ENCODE results near the gene CHADL.
"Not testable (repeated sequence)": the region's sequence is repeated elsewhere in the genome, so short reads cannot be mapped to it uniquely, and the experiment has no call there.

CHADL gene

DNA sequence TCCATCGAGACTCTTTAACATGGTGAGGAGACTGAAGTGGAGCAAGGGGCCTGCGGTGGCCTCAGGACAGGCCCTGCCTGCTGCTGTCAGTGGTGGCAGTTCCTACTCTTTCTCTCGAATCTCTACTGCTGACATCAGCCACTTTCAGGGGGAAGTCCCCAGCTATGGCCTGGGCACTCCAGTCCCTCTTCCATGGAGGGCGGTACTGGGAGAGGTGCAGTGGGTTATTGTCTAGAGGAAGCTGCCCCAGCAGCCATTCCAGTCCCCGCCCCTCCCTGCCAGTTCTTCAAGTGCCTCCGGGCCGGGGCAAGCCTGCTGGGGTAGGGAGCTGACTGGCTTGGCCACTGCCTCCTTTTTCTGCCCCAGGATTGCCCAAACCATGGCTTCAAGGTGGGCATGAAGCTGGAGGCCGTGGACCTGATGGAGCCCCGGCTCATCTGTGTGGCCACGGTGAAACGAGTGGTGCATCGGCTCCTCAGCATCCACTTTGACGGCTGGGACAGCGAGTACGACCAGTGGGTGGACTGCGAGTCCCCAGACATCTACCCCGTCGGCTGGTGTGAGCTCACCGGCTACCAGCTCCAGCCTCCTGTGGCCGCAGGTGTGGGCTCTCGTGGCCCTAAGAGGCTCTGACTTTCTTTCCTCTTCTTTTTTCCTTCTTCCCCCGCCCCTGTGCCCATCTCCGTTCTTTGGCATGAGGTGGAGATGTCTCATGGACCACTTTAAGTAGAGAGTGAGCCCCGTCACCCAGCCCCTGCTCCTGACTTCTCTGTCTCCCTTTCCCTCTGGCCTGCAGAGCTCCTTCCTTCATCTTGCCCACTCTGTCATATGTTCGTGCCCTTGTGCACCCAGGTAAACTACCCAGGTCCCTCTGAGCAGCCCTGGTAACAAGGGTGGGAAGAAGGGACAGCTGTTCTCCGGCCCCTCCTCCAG is 13.7 kb downstream of the CHADL start:
- no peak for FAIRE-seq

DNA sequence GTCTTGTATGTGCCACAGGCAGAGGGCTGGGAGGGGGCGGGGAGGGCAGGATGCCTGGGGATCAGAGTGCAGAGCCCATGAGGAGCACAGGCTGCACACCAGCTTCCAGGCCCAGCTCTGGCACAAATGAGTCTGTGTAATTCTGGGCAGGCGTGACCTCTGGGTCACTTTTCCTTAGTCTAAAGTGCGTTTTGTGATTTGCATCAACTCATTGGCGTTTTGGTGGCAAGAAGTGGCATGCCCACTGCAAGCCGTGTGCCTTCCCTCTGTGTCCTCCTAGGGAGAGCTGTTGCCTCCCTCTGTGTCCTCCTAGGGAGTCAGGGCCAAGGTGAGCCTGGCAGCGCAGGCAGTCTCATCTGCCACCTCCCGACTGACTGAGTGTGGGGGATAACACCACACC is 17.2 kb downstream of the CHADL start:
- no peak for FAIRE-seq

DNA sequence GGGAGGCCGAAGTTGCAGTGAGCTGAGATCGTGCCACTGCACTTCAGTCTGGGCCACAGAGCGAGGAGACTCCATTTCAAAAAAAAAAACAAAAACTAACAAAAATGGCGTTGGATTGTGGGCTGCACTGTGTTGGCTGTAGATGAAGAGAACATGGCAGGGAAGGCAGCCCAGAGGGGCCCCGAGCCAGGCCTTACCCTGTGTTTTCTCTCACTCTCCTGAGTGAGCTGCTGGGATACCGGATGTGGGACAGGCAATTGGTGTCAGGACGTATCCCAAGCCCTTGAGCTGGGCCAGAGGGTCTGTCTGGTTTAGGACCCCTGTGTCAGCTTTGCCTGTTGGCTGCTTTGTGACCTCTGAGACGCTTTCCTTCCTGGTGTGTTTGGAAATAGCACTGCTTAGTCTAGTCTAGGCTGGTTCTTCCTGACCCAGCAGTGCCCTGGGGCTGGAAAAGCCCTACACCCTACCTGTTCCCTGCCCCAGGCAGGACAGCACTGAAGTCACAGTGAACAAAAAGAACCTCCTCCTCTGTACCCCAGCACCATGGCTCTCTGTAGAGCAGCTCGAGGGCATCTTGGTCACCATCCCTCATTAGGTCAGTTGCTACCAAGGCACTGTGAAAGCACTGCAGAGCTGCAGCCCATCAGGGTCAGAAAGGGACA is 17.8 kb downstream of the CHADL start:
- no peak for FAIRE-seq

DNA sequence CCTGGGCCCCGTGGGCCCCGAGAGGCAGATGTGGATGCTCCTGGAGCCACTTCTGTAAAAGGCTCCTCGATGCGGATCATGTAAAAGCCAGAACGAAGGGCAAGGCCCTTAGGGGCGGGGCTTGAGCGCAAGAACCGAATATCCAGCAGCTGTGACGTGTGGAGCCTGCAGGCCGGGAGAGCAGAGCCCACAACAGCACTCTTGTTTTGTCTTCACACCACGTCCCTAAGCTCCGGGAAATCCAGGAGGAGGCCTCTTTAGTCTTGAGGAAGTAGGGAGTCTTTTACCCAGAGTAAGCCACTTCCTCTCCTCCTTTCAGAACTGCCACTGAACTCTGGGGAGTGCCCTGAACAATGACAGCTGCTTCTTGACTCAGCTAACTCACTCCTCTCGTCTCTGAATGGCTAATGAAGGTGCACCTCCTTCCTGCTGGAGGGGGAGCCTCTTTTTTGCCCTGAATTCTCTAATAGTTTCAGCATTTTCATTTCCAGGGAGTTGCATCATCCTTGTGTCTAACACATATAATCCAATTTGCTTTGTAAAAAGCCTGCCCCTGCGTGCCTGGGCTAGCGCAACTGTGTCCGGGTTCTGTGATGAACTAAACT is 23.1 kb downstream of the CHADL start:
- FAIRE-seq, result no peak

DNA sequence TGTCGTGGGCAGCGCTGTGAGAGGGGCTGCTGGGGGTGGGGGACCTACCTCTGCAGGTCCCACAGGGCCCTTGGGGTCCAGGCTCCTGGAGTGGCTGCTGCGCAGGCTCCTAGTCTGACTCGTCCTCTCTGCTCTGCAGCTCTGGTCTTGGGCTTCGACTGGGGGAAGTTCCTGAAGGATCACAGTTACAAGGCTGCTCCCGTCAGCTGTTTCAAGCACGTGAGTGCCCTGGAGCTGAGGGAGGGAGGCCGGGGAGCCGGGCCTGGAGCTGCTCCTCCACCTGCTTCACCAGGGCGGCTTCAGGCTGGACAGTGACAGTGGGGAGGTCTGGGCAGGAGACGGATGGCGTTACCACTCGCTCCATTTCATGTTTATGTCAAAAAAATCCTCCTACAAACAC is 23.7 kb downstream of the CHADL start:
- FAIRE-seq, result no peak

DNA sequence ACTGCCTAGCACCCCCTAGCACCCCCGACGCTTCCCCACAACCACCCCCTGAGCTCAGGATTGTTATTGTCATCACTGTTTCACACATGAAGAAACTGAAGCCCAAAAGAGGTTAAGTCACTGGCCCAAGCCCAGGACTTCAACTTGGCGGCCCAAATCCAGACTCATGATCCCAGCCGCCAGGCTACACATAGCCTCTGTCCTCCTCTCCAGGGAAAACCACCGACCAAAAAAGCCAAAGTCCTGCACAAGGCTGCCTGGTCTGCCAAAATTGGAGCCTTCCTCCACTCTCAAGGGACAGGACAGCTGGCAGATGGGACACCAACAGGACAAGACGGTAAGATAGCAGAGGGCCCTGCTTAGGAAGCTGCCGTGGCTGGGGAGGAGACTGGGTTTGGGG is 24.8 kb downstream of the CHADL start:
- FAIRE-seq, result no peak

DNA sequence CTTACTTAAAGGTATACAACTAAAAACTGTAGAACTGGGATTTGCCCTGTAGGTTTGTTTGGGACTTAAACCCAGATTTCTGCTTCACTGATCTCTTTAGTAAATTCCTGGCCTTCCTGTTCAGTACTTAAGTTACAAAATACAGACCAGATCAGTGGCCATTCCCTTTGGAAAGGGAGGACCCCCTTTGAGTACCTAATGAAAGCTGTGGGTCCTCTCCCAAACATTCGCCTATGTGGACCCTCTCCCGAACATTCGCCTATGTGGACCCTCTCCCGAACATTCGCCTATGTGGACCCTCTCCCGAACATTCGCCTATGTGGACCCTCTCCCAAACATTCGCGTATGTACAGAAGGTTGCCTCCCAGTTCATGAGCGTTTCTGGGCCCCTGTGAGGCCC is 25.3 kb downstream of the CHADL start:
- no peak for FAIRE-seq

DNA sequence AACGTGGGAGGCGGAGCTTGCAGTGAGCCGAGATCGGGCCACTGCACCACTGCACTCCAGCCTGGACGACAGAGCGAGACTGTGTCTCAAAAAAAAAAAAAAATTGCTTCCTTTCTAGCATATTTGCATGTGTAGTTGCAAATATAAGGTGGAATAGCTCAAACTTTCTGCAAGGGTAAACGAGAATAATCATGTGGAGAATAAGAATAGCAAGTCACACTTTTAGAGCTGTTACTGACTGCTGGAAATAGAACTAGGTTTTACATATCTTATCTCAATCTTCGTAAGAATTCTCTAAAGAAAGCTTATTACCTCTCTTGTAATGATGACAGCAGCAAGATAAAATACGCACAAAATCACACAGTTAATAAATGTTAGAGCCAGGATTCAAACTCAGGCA is 34.0 kb downstream of the CHADL start:
- no peak for FAIRE-seq

DNA sequence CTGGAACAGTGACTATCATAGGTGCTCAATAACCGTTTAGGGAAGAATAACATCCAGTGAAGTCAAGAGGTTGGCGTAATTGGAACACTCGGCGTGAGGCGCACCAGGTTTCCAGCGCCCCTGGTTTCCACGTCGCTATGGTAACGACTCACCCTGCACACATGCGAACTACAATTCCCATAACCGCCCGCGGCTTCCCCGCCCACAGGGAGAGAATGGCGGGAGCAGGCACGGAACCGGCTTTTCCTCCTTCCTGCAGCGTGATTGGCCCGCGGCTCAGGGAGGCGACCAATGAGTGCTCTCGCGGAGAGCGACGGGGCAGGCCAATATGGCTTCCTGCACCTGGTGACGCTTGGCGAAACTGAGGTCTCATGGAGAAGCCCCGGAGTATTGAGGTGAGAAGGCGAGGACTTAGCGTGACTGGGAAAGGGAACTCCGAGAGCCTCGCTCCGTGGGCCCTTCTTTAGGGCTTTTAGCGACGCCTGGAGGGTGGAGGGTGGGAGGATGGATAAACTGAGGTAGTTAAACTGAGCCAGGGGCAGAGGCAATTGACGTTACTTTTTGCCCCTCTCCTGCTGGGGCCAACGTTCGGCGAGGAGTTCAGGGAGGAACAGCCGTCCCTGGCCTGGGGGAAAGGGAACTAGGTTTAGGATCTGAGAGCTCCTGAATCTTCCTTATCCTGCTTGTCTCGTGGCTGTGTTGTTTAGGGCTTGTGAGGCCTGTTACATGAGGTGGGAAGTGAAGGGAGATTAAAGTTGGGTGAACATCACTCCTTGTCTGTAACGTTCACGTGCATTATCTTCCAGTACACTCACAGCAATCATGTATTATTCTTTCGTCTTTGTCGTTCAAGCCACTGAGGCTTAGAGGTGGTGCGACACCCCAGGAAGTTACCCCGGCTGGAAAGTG is 35.5 kb downstream of the CHADL start, which contains the start of gene L3MBTL2:
Gene L3MBTL2 (plus strand): TSS at position 321 of the 909 bp plus-strand sequence. CDS start 51 bp downstream, at position 372.
- no peak for FAIRE-seq

DNA sequence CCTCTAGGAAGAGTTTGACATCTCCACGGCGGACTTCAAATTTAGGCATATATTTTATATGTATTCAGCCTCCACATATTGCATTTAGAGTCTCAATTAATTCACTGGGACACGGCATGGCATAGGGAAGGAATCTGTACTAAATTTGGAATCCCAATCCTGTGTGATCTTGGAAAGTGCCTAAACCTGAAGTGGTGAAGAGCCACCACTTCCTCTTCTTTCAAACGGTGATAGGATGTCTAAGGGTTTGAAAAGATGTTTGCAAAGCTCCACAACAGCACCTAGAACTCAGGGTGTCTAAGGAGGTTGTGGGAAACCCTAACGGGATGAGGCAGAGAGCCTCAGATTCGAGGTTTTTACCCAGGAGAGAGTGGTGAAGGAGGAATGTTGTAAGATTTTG is 36.7 kb downstream of the CHADL start:
- no peak for FAIRE-seq

DNA sequence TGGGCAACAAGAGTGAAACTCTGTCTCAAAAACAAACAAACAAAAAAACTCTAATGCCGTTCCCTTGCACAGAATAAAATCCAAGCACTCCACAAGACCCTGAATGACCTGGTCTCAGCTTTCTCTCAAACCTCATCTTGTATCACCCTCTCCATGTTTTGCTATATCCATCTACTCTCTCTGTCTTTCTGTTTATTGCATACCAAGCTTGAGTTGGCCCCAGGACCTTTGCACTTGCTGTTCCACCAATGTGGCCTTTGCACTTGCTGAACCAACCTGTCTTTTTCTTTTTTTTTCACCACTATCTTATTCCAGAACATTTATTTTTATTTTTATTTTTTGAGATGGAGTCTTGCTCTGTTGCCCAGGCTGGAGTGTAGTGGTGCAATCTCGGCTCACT is 37.6 kb downstream of the CHADL start:
- no peak for FAIRE-seq

DNA sequence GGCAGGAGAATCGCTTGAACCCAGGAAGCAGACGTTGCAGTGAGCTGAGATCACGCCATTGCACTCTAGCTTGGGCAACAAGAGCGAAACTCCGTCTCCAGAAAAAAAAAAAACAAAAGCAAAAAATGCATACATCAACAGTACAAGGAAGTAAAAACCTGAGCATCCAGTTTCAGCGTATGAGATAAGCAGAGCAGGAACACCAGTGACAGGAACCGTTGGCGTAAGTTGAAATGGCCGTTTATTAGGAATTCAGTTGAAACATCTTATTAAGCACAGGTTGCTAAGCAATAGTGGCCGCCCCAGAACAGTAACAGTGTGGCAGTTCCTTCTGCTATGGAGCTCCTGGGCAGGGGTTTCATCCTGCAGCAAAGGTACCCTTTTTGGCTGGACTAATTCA is 39.6 kb downstream of the CHADL start:
- no peak for FAIRE-seq

DNA sequence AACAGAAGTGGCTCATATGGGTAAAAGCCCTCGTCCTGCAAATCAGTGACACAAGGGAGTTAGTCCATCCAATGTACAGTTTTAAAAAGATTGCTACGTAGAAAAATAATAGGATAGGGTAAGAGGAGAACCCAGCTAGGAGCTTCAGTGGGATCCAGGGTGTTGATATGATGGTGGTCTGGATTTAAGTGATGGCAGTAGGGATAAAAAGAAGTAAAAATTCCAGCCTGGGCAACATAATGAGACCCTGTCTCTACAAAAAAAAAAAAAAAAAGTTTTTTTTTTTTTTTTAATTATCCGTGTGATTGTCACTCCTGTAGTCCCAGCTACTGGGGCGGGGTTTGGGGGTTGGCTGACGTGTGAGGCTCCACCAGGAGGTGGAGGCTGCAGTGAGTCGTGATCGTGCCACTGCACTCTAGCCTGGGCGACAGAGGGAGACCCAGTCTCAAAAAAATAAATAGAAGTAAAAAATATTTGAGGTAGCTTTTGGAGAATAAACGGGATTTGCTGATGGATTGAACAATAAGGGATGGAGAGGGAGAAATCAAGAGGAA is 42.6 kb downstream of the CHADL start:
- no peak for FAIRE-seq

DNA sequence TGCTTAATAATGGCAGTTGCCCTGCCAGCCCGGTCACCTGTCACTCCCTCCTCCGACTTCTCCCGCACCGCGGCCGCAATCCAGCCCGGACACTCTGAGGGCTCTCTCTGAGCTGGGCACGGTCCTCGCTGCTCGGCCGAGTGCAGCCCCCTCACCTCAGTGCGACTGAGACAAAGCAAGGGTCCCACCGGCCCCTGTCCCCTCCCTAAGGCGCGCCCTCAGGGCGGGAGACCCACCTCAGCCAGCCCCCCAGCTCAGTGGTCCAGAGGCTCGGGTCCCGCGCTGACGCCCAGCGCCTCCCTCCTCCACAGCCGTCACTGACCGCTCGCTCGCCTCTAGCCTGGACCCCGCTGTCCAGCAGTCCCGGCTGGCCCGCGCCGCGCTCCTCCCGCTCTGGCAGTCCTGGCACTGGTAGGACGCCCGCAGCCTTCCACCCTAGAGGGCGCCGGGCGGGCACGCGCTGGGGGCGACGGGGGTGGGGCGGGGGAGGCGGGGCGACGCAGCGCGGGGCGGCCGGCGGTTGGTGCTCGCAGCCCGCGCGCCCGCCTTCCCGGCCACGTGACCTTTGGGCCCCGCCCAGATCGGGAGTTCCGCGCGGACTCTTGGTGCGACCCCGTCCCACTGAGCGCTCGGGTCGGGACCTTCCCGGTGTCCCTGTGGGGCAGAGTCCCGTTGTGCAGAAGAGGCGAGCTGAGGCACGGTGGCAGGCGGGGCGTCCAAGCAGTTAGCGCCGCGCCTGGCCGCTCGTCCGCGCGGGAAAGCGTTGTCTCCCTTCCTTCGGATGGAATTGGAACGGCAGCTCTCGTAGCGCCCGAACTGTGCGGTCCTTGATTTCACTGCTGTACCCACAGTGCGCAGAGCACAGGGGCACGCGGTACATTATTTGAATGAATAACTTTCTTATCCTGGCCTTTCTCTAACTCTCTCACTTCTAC is 43.4 kb downstream of the CHADL start:
- FAIRE-seq, result no peak

DNA sequence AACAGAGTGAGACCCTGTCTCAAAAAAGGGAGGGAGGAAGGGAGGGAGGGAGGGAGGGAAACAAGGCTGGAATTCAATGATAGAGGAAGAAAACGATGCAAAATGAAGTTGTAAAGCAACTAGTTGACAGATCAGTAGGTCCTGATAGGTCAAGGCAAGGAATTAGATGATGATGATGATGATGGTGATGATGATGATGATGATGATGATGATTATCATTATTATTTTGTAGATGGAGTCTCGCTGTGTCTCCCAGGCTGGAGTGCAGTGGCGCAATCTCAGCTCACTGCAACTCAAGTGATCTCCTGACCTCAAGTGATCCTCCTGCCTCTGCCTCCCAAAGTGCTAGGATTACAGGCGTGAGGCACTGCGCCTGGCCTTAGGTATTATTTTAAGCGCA is 46.9 kb downstream of the CHADL start:
- no peak for FAIRE-seq

DNA sequence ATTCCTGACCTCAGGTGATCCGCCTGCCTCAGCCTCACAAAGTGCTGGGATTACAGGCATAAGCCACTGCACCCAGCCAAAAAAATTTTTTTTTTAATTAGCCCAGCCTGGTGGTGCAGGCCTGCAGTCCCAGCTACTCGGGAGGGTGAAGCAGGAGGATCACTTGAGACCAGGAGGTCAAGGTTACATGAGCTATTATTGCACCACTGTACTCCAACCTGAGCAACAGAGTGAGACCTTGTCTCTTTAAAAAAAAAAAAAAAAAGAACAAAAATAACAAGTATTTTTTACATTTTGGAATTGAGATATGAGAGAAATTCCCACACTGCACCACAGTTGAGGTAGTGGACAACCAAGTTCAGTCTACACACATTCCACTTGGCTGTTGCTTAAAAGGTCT is 49.3 kb downstream of the CHADL start:
- no peak for FAIRE-seq

DNA sequence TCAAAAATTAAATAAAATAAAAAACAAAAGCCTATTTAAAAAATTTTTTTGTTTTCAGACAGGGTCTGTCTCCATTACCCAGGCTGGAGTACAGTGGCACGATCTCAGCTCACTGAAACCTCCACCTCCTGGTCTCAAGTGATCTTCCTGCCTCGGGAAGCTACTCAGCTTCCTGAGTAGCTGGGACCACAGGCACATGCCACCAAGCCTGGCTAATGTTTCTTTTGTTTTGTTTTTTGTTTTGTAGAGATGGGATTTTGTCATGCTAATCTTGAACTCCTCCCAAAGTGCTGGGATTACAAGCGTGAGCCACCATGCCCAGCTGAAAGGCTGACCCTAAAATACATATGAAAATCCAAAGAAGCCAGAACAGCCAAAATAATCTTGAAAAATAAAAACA is 56.1 kb downstream of the CHADL start:
- no peak for FAIRE-seq

DNA sequence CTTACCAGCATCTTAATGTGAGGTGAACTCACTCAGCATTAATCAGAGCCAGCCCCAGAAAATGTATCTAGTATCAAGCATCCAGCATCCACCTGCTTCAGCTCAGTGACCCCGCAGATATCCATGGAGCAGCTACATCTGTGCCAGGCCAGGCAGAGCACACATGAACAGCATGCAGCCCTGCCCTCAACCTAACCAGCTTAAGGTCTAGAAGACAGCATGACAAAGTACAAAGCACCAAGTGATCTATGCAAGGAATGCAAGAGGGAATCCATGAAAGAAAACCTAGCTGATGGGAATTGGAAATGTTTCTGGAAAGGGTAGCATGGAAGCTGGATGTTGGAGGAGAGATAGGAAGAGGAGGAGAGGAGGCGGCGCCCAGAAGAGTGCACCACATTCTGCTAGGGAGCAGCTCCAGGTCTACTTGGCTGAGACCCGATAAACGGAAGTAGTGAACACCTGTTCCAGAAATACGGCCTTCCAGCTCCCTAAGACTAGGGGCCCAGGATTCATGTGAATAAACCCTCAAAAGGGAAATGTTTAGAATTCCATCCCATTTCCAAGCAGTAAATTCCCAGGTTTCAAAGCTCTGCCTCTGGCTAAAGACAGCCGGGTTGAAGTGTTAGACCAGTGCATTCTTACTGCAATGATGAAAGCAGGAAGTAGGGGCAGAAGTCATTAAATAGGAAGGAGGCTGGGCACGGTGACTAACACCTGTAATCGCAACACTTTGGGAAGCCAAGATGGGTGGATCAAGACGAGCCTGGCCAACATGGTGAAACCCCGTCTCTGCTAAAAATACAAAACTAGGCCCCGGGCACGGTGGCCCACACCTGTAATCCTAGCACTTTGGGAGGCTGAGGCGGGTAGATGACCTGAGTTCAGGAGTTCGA is 59.1 kb downstream of the CHADL start:
- FAIRE-seq, result no peak

DNA sequence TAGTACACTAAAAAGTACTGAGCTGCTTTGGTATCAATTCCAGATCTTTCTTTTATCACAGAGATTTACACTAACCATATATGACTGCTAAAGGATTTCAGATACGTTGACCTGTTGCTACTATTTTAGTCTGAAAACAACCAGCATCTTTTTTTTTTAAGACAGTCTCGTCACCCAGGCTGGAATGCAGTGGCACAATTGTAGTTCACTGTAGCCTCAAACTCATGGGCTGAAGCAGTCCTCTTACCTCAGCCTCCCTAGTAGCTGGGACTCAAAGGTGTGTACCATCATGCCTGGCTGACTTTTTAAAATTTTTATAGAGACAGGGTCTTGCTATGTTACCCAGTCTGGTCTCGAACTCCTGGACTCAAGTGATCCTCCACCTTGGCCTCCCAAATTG is 59.8 kb downstream of the CHADL start:
- FAIRE-seq, result no peak

DNA sequence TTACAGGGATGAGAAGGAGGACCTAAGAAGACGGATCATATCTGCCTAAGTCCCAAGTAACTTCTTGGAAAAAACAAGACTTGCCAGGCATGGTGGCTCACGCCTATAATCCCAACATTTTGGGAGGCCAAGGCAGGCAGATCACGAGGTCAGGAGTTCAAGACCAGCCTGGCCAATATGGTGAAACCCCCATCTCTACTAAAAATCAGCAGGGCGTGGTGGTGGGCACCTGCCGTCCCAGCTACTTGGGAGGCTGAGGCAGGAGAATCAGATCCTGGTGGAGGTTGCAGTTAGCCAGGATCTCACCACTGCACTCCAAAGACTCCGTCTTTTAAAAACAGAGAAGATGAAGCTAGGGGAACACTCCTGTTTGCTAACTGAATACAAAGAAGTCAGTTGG is 60.4 kb downstream of the CHADL start:
- FAIRE-seq, result not testable (repeated sequence)
